ENCODE measurements around the gene FXR2.
A peak's percentile ranks its signal among the peaks of the same experiment; 100 is the strongest.

GRCh38 chr17:7614425-7615264, at the start of gene FXR2:
- TF ChIP-seq RAD51 (IDR thresholded peaks at IDR 0.05) (no peak), POLR2A (IDR thresholded peaks at IDR 0.05; ENCODE audit: low read depth, low read length) (peak; percentile 77), CTCF (IDR thresholded peaks at IDR 0.05 in 2 of 3, conservative IDR thresholded peaks at IDR 0.05 in 1 of 3; ENCODE audit: control insufficient read depth in 2 of 3, extremely low read depth in 1 of 3, insufficient read depth in 1 of 3, low read depth in 3 of 3, low read length in 3 of 3) (peak; percentile 63 to 97 (median 70); a peak in 5 of 6 replicates), RAD21 (IDR thresholded peaks at IDR 0.05; ENCODE audit: insufficient read depth, low read depth, low read length) (no peak)
